Caco-2 (cell line): Measurements from ENCODE around the gene MACROD1. TPM values are rescaled to one million over a fixed set of nuclear protein-coding genes. Genes with fewer than 3 reads are reported as not detected.

Source experiments
- BruUV-seq: library from RNA; stranded (reverse); fragments of 400-500 nt; replicated peaks from 2 replicates; lab custom pipeline; 2021; lab: Mats Ljungman, UMichigan
- CTCF ChIA-PET: fragments of 300-600 bp; sonication (Branson Sonifier 250); formaldehyde crosslinking; loops from one replicate; lab custom pipeline; 2022; ENCODE audit warnings: antibody characterized with exemption; lab: Charles Lee
- POLR2A ChIA-PET: fragments of 300-600 bp; sonication (Branson Sonifier 250); formaldehyde crosslinking; loops from one replicate; lab custom pipeline; 2022; ENCODE audit warnings: antibody characterized with exemption; lab: Charles Lee
- DNase-seq, 2 experiments: peaks; one replicate each; pipeline versions ENCODE4 v3.0.0 to v3.0.0-alpha.2; 2020 to 2022
- H3K27me3 ChIP-seq: replicated peaks from 2 replicates; pipeline ENCODE4 v1.6.0; 2011; ENCODE audit warnings: low read length; ENCODE audit not compliant: control insufficient read depth, insufficient read depth
- H3K36me3 ChIP-seq: 2 replicates; pipeline ENCODE4 v1.5.1; 2011; ENCODE audit warnings: low read length; ENCODE audit not compliant: control insufficient read depth, insufficient read depth
- H3K4me1 ChIP-seq: fragments of 250-450 bp; sonication (Bioruptor Pico); 2 replicates; pipeline ENCODE4 v1.5.1; 2020; ENCODE audit warnings: mild to moderate bottlenecking
- H3K4me3 ChIP-seq: 2 replicates; pipeline ENCODE4 v1.5.1; 2011; ENCODE audit warnings: low read depth, mild to moderate bottlenecking, control low read depth, low read length
- H3K9me3 ChIP-seq: fragments of 250-450 bp; sonication (Bioruptor Pico); 2 replicates; pipeline ENCODE4 v1.5.1; 2020; ENCODE audit warnings: mild to moderate bottlenecking, moderate library complexity
- H3K27ac Mint-ChIP-seq: one replicate; pipeline ENCODE4 v1.8.0; 2022; ENCODE audit warnings: mixed read lengths; ENCODE audit not compliant: unreplicated experiment
- H3K27me3 Mint-ChIP-seq: one replicate; pipeline ENCODE4 v1.8.0; 2022; ENCODE audit warnings: mixed read lengths; ENCODE audit not compliant: insufficient read depth, unreplicated experiment
- H3K36me3 Mint-ChIP-seq: one replicate; pipeline ENCODE4 v1.8.0; 2022; ENCODE audit warnings: mild to moderate bottlenecking, mixed read lengths; ENCODE audit not compliant: insufficient read depth, unreplicated experiment
- H3K4me1 Mint-ChIP-seq: one replicate; pipeline ENCODE4 v1.8.0; 2022; ENCODE audit warnings: low read depth, mixed read lengths; ENCODE audit not compliant: unreplicated experiment
- H3K4me3 Mint-ChIP-seq: one replicate; pipeline ENCODE4 v1.8.0; 2022; ENCODE audit warnings: mild to moderate bottlenecking, moderate library complexity, mixed read lengths; ENCODE audit not compliant: unreplicated experiment
- H3K9me3 Mint-ChIP-seq: one replicate; pipeline ENCODE4 v1.8.0; 2022; ENCODE audit warnings: mixed read lengths; ENCODE audit not compliant: unreplicated experiment
- intact Hi-C: fragments of 100-400 bp; cut with micrococcal nuclease; formaldehyde crosslinking; loops from one replicate; pipeline ENCODE4 v1.10.0; 2022; ENCODE audit not compliant: unreplicated experiment
- total RNA-seq: library from RNA; stranded (reverse); gene quantifications from 2 replicates; pipeline ENCODE4 v1.2.3, GENCODE V29; 2022
- TF ChIP-seq, protein P1 (sequence below), 2 experiments: fragments of 200-600 bp in 1 of 2; IDR thresholded peaks; 1 replicate in 1 of 2; 2 replicates in 1 of 2; pipeline versions ENCODE4 v1.5.1 to v1.8.0; 2011 to 2022; ENCODE audit warnings: antibody characterized with exemption in 1 of 2, control low read depth in 1 of 2, inconsistent platforms in 1 of 2, low read depth in 1 of 2, low read length in 1 of 2, mild to moderate bottlenecking in 1 of 2, moderate library complexity in 1 of 2; ENCODE audit not compliant: insufficient read depth in 1 of 2, severe bottlenecking in 1 of 2, unreplicated experiment in 1 of 2

Gene MACROD1
- total RNA-seq, 1 experiment from 2014 or later, result 29.6 TPM

DNA sequence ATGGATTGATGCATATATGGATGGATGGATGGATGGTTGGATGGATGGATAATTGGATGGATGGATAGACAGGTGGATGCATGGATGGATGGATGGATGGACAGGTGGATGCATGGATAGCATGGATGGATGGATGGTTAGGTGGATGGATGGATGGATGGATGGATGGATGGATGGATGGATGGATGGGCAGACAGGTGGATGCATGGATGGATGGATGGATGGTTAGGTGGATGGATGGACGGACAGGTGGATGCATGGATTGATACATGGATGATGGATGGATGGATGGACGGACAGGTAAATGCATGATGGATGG lies 52.5 kb downstream of the MACROD1 start:
- Histone ChIP-seq H3K36me3 (no peaks in the 10 kb centered on the region), H3K9me3 (no peaks in the 10 kb centered on the region), H3K27me3 (no peaks in the 10 kb centered on the region), H3K4me3 (no peak overlapping the region), H3K4me1 (no peaks in the 10 kb centered on the region)
- BruUV-seq, result no TSS peak
- ChIA-PET CTCF (no interaction called here), POLR2A (no interaction called here)
- intact Hi-C loops, result no loop called here
- no peak overlapping the region for H3K4me3 Mint-ChIP-seq
- no peaks in the 10 kb centered on the region for H3K4me1 Mint-ChIP-seq
- no peaks in the 10 kb centered on the region for H3K36me3 Mint-ChIP-seq
- DNase-seq, result no peak
- TF ChIP-seq, protein P1, sequence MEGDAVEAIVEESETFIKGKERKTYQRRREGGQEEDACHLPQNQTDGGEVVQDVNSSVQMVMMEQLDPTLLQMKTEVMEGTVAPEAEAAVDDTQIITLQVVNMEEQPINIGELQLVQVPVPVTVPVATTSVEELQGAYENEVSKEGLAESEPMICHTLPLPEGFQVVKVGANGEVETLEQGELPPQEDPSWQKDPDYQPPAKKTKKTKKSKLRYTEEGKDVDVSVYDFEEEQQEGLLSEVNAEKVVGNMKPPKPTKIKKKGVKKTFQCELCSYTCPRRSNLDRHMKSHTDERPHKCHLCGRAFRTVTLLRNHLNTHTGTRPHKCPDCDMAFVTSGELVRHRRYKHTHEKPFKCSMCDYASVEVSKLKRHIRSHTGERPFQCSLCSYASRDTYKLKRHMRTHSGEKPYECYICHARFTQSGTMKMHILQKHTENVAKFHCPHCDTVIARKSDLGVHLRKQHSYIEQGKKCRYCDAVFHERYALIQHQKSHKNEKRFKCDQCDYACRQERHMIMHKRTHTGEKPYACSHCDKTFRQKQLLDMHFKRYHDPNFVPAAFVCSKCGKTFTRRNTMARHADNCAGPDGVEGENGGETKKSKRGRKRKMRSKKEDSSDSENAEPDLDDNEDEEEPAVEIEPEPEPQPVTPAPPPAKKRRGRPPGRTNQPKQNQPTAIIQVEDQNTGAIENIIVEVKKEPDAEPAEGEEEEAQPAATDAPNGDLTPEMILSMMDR (IDR thresholded peaks at IDR 0.05; ENCODE audit: insufficient read depth in 1 of 2, low read depth in 1 of 2, low read length in 1 of 2, severe bottlenecking in 1 of 2, unreplicated experiment in 1 of 2), result no peak
- no peaks in the 10 kb centered on the region for H3K27me3 Mint-ChIP-seq
- no peak overlapping the region for H3K27ac Mint-ChIP-seq
- H3K9me3 Mint-ChIP-seq, result no peaks in the 10 kb centered on the region

DNA sequence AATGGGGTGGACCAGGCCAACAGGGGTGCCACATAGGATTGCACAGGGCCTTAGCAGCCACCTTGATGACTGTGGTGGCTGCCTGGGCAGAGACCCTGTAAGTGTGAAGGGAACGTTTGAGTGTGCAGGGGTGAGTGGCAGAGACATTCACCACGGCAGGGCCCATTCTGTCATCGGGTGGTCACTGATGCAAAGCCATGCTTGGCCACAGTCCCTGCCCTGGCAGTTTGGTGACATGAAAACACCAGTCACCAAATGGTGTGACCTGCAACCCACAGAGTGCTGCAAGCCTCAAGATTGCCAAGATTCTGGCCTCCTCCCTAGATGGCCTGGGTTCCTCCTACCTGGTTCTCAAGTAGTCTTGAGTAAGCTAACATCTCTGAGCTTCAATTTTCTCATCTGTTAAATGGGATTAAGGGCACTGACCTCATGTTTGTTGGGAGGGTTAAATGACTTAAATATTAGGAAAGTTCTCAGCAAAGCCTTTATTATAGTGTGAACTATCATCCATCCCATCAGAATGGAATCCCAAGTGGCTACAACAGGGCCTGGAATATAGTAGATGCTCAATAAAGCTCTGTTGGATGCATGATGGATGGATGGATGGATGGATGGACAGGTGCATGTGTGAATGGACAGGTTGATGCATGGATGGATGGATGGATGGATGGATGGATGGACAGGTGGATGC lies 53.0 kb downstream of the MACROD1 start:
- H3K27ac Mint-ChIP-seq, result no peak overlapping the region
- intact Hi-C loops, result no loop called here
- H3K36me3 Mint-ChIP-seq, result no peaks in the 10 kb centered on the region
- ChIA-PET POLR2A (no interaction called here), CTCF (no interaction called here)
- H3K4me3 Mint-ChIP-seq, result no peak overlapping the region
- no peaks in the 10 kb centered on the region for H3K9me3 ChIP-seq
- no peaks in the 10 kb centered on the region for H3K27me3 ChIP-seq
- no TSS peak for BruUV-seq
- H3K9me3 Mint-ChIP-seq, result no peaks in the 10 kb centered on the region
- DNase-seq, result no peak
- H3K4me1 Mint-ChIP-seq, result no peaks in the 10 kb centered on the region
- TF ChIP-seq, protein P1 (IDR thresholded peaks at IDR 0.05; ENCODE audit: insufficient read depth in 1 of 2, low read depth in 1 of 2, low read length in 1 of 2, severe bottlenecking in 1 of 2, unreplicated experiment in 1 of 2), result no peak
- no peaks in the 10 kb centered on the region for H3K27me3 Mint-ChIP-seq
- H3K4me3 ChIP-seq, result no peak overlapping the region
- no peaks in the 10 kb centered on the region for H3K36me3 ChIP-seq
- H3K4me1 ChIP-seq, result no peaks in the 10 kb centered on the region

DNA sequence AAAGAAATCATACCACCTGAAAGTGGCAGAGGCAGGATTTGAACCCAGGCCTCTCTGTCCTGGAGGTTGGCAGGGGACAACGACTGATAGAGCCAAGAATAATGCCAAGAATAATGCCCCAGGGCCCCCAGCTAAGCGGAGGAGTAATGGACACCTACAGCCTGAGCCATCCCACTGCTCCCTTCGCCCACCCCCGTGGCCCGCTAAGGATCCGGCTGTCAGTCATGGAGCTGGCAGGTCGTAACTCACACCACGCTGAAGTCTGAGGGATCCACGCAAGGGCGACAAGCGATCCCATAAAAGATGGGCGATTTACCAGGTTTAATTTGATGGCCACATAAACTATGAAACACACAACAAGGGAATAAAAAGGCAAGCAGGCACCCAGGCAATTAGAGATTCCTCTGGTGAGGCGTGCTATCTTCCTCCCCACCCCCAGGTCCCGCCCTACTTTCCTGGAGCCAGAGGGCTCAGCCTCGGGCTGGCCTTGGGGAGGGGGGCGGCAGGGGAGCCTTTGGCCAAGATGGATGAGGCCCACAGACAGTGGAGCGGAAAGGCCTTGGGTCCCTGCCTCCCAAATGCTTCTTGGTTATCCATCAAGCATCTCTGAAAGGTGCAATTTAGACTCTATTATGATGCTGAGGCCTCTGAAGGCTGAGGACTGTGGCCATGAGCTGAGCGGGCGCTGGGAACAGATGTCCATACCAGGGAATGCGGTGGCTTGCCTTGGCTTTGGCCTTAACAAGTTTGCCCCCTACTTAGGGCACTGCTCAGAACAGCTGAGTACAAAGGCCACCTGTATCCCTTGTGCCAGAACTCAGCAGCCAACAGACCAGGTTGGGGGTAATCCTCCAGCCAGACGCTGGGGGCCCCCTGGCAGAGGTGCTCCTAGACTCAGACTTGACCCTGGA lies 55.2 kb downstream of the MACROD1 start:
- ChIA-PET POLR2A (no interaction called here), CTCF (no interaction called here)
- no peak for DNase-seq
- no TSS peak for BruUV-seq
- H3K27me3 ChIP-seq, result no peaks in the 10 kb centered on the region
- H3K4me1 ChIP-seq, result no peaks in the 10 kb centered on the region
- TF ChIP-seq, protein P1 (IDR thresholded peaks at IDR 0.05; ENCODE audit: insufficient read depth in 1 of 2, low read depth in 1 of 2, low read length in 1 of 2, severe bottlenecking in 1 of 2, unreplicated experiment in 1 of 2), result no peak
- Mint-ChIP-seq H3K4me1 (no peaks in the 10 kb centered on the region), H3K9me3 (no peaks in the 10 kb centered on the region), H3K4me3 (no peak overlapping the region), H3K36me3 (no peaks in the 10 kb centered on the region), H3K27me3 (no peaks in the 10 kb centered on the region), H3K27ac (no peak overlapping the region)
- intact Hi-C loops, result no loop called here
- no peak overlapping the region for H3K4me3 ChIP-seq
- no peaks in the 10 kb centered on the region for H3K36me3 ChIP-seq
- H3K9me3 ChIP-seq, result no peaks in the 10 kb centered on the region
